Measurements from ENCODE around the gene PLPP2.
"Not testable (repeated sequence)": the region's sequence is repeated elsewhere in the genome, so short reads cannot be mapped to it uniquely, and the experiment has no call there.

Gene PLPP2

GRCh38 chr19:275000-275399 lies 16.2 kb downstream of the PLPP2 start:
- H3K4me3 ChIP-seq (ENCODE audit: control insufficient read depth, low read depth, low read length) = no peak overlapping the region
- no peak for DNase-seq (ENCODE audit: low read depth)
- TF ChIP-seq CTCF (conservative IDR thresholded peaks at IDR 0.05; ENCODE audit: control insufficient read depth, insufficient read depth, low read depth, low read length) = no peak

- DNase-seq (ENCODE audit: low read depth) = no peak
- no peak for TF ChIP-seq CTCF (conservative IDR thresholded peaks at IDR 0.05; ENCODE audit: control insufficient read depth, insufficient read depth, low read depth, low read length)
Observed at GRCh38 chr19:273393-273792, 17.8 kb downstream of the PLPP2 start.

GRCh38 chr19:271856-272255 lies 19.3 kb downstream of the PLPP2 start:
- TF ChIP-seq CTCF (conservative IDR thresholded peaks at IDR 0.05; ENCODE audit: control insufficient read depth, insufficient read depth, low read depth, low read length) = no peak
- DNase-seq (ENCODE audit: low read depth) = no peak
- no peak overlapping the region for H3K4me3 ChIP-seq (ENCODE audit: control insufficient read depth, low read depth, low read length)

More at GRCh38 chr19:273393-273792, 17.8 kb downstream of the PLPP2 start:
- H3K4me3 ChIP-seq (ENCODE audit: control insufficient read depth, low read depth, low read length) = no peak overlapping the region

- H3K4me3 ChIP-seq (ENCODE audit: control insufficient read depth, low read depth, low read length); DNase-seq (ENCODE audit: low read depth): not testable (repeated sequence)
Observed at GRCh38 chr19:270766-271318, 20.4 kb downstream of the PLPP2 start.

- no peak for TF ChIP-seq CTCF (conservative IDR thresholded peaks at IDR 0.05; ENCODE audit: control insufficient read depth, insufficient read depth, low read depth, low read length)
- no peak for DNase-seq (ENCODE audit: low read depth)
- no peak overlapping the region for H3K4me3 ChIP-seq (ENCODE audit: control insufficient read depth, low read depth, low read length)
Observed at GRCh38 chr19:269241-269640, 22.0 kb downstream of the PLPP2 start.

- DNase-seq (ENCODE audit: low read depth) = no peak
- H3K4me3 ChIP-seq (ENCODE audit: control insufficient read depth, low read depth, low read length) = no peak overlapping the region
- TF ChIP-seq CTCF (conservative IDR thresholded peaks at IDR 0.05; ENCODE audit: control insufficient read depth, insufficient read depth, low read depth, low read length) = no peak
Observed at GRCh38 chr19:262125-262524, 29.1 kb downstream of the PLPP2 start.

- H3K4me3 ChIP-seq (ENCODE audit: control insufficient read depth, low read depth, low read length); DNase-seq (ENCODE audit: low read depth): not testable (repeated sequence)
Observed at GRCh38 chr19:256804-257203, 34.4 kb downstream of the PLPP2 start.

- DNase-seq (ENCODE audit: low read depth); H3K4me3 ChIP-seq (ENCODE audit: control insufficient read depth, low read depth, low read length): not testable (repeated sequence)
Observed at GRCh38 chr19:252421-253186, 38.6 kb downstream of the PLPP2 start.
